Breast epithelium (tissue), 4 donors: ENCODE results near the gene FIBCD1. TPM values are rescaled to one million over a fixed set of nuclear protein-coding genes. Genes with fewer than 3 reads are reported as not detected.

ENCODE experiments used
- DNase-seq, 2 donors: peaks; one replicate each; pipeline ENCODE4 v3.0.0-alpha.2; 2019; ENCODE audit warnings: low spot score in 2 of 2
- H3K27ac ChIP-seq, 2 donors: fragments of 200-600 bp; sonication (generic) in 1 of 2; one replicate each; pipeline ENCODE4 v1.5.1; 2016 to 2019; ENCODE audit warnings: mild to moderate bottlenecking in 1 of 2
- H3K27me3 ChIP-seq, 2 donors: fragments of 200-600 bp; sonication (generic) in 1 of 2; one replicate each; pipeline versions ENCODE4 v1.5.1 to v1.6.0; 2017 to 2019; ENCODE audit warnings: control low read depth in 1 of 2, mild to moderate bottlenecking in 1 of 2
- H3K36me3 ChIP-seq: fragments of 200-600 bp; one replicate; pipeline ENCODE4 v1.5.1; 2019
- H3K4me1 ChIP-seq, 2 donors: fragments of 200-600 bp; sonication (generic); one replicate each; pipeline ENCODE4 v1.5.1; 2016 to 2019; ENCODE audit warnings: control low read depth in 1 of 2
- H3K4me3 ChIP-seq, 3 donors: fragments of 200-600 bp; sonication (generic); 1 replicate in 2 of 3; 2 replicates in 1 of 3; pipeline ENCODE4 v1.5.1; 2016 to 2019; ENCODE audit warnings: mild to moderate bottlenecking in 3 of 3, moderate library complexity in 2 of 3
- H3K9me3 ChIP-seq, 2 donors: fragments of 200-600 bp; sonication (generic) in 1 of 2; one replicate each; pipeline ENCODE4 v1.5.1; 2016 to 2019; ENCODE audit warnings: control low read depth in 1 of 2
- CTCF ChIP-seq, 3 donors: fragments of 450-650 bp; IDR thresholded peaks; one replicate each; pipeline ENCODE4 v1.5.1; 2016 to 2017; ENCODE audit warnings: antibody characterized with exemption in 3 of 3, mild to moderate bottlenecking in 3 of 3, moderate library complexity in 3 of 3
- POLR2A ChIP-seq: fragments of 450-650 bp; IDR thresholded peaks from one replicate; pipeline ENCODE4 v1.6.1; 2016; ENCODE audit warnings: antibody characterized with exemption, mild to moderate bottlenecking, moderate library complexity
- POLR2AphosphoS5 ChIP-seq, 3 donors: sonication (generic); formaldehyde crosslinking; IDR thresholded peaks; one replicate each; pipeline ENCODE4 v1.6.1; 2017; ENCODE audit warnings: antibody characterized with exemption in 3 of 3
- intact Hi-C: fragments of 100-400 bp; cut with DNase I; formaldehyde crosslinking; loops from one replicate; pipeline ENCODE4 v1.15.1; 2023; ENCODE audit warnings: low total_unique reads
- total RNA-seq, 3 donors: library from RNA; depleted of rRNA; stranded (reverse); fragments of >200 nt; gene quantifications; one replicate each; pipeline ENCODE4 v1.1.0, GENCODE V29; 2016

The FIBCD1 gene
- total RNA-seq, 3 donors from 2014 or later = 0.16 to 0.44 TPM; not detected in 1

- intact Hi-C loops = no loop called here
- no peak overlapping the region for H3K4me3 ChIP-seq
- DNase-seq = no peak
- no peak overlapping the region for H3K27ac ChIP-seq
- H3K27me3 ChIP-seq = peaks cover 0 to 7% of the 10 kb centered on the region in 2 donors
- TF ChIP-seq POLR2AphosphoS5 (IDR thresholded peaks at IDR 0.05) (no peak), POLR2A (no peak), CTCF (IDR thresholded peaks at IDR 0.05) (no peak)
- no peaks in the 10 kb centered on the region for H3K4me1 ChIP-seq
- no peaks in the 10 kb centered on the region for H3K9me3 ChIP-seq
- no peaks in the 10 kb centered on the region for H3K36me3 ChIP-seq
These were observed 44.5 kb downstream of the FIBCD1 start for GRCh38 chr9:130894546-130894945.

- H3K27me3 ChIP-seq = peaks cover 0 to 7% of the 10 kb centered on the region in 2 donors
- no peak for DNase-seq
- H3K36me3 ChIP-seq = no peaks in the 10 kb centered on the region
- TF ChIP-seq CTCF (IDR thresholded peaks at IDR 0.05) (no peak), POLR2A (no peak), POLR2AphosphoS5 (IDR thresholded peaks at IDR 0.05) (no peak)
- H3K27ac ChIP-seq = peak overlapping the region in 1 of 2 donors; percentile 32
- intact Hi-C loops = no loop called here
- H3K4me3 ChIP-seq = peak overlapping the region in 1 of 3 donors; percentile 11
- H3K4me1 ChIP-seq = no peaks in the 10 kb centered on the region
- H3K9me3 ChIP-seq = no peaks in the 10 kb centered on the region
These were observed 45.5 kb downstream of the FIBCD1 start for GRCh38 chr9:130893341-130894101.

- H3K27ac ChIP-seq = peak overlapping the region in 1 of 2 donors; percentile 19
- TF ChIP-seq POLR2AphosphoS5 (IDR thresholded peaks at IDR 0.05) = no peak
- TF ChIP-seq CTCF (IDR thresholded peaks at IDR 0.05) = no peak
- TF ChIP-seq POLR2A = no peak
- H3K9me3 ChIP-seq = no peaks in the 10 kb centered on the region
- peaks cover 2% of the 10 kb centered on the region for H3K36me3 ChIP-seq
- H3K27me3 ChIP-seq = peaks cover 0 to 2% of the 10 kb centered on the region in 2 donors
- DNase-seq = no peak
- intact Hi-C loops = no loop called here
- no peak overlapping the region for H3K4me3 ChIP-seq
- no peaks in the 10 kb centered on the region for H3K4me1 ChIP-seq
These were observed 46.4 kb downstream of the FIBCD1 start for GRCh38 chr9:130892477-130893304.

GRCh38 chr9:130891688-130892476 lies 47.2 kb downstream of the FIBCD1 start:
- Histone ChIP-seq H3K36me3 (peaks cover 7% of the 10 kb centered on the region), H3K9me3 (no peaks in the 10 kb centered on the region), H3K4me3 (no peak overlapping the region), H3K27ac (peak overlapping the region in 1 of 2 donors; percentile 7), H3K27me3 (no peaks in the 10 kb centered on the region), H3K4me1 (no peaks in the 10 kb centered on the region)
- no peak for DNase-seq
- intact Hi-C loops = no loop called here
- TF ChIP-seq CTCF (IDR thresholded peaks at IDR 0.05) (no peak), POLR2AphosphoS5 (IDR thresholded peaks at IDR 0.05) (no peak), POLR2A (no peak)
